ENCODE measurements around the gene MIA. TPM values are rescaled to one million over a fixed set of nuclear protein-coding genes. Genes with fewer than 3 reads are reported as not detected.

Gene MIA
- total RNA-seq, 1 donor from 2014 or later, result not detected

Other genes with a start within 250 kb of the MIA start
- gene SHKBP1, start 198.6 kb upstream of the MIA start, total RNA-seq, result 108 and 113 TPM in 2 replicates
- gene LTBP4, start 174.2 kb upstream of the MIA start, total RNA-seq, result 24.4 and 149 TPM in 2 replicates
- 13.3 and 32.0 TPM in 2 replicates for gene NUMBL, start 84.9 kb upstream of the MIA start, total RNA-seq
- gene COQ8B, start 58.6 kb upstream of the MIA start, total RNA-seq, result 20.9 and 30.5 TPM in 2 replicates
- 13.7 and 17.6 TPM in 2 replicates for gene ITPKC, start 58.4 kb upstream of the MIA start, total RNA-seq
- 2.2 and 3.3 TPM in 2 replicates for gene ACTMAP, start 25.0 kb upstream of the MIA start, total RNA-seq
- gene SNRPA, start 24.3 kb upstream of the MIA start, total RNA-seq, result 169 and 202 TPM in 2 replicates
- gene RAB4B, start 2.7 kb downstream of the MIA start, total RNA-seq, result 20.6 and 23.6 TPM in 2 replicates
- 78.9 and 90.3 TPM in 2 replicates for gene EGLN2, start 23.7 kb downstream of the MIA start, total RNA-seq
- not detected in 2 replicates for gene CYP2A6, start 74.9 kb downstream of the MIA start, total RNA-seq
- gene CYP2A7, start 106.7 kb downstream of the MIA start, total RNA-seq, result not detected in 2 replicates
- 0.46 and 0.80 TPM in 2 replicates for gene CYP2B6, start 215.8 kb downstream of the MIA start, total RNA-seq

Data from epithelial cell of proximal tubule (primary cell).